ENCODE measurements around the gene RUNX2. TPM values are rescaled to one million over a fixed set of nuclear protein-coding genes. Genes with fewer than 3 reads are reported as not detected.

Gene RUNX2
- polyA plus RNA-seq, 1 donor from 2014 or later, result not detected

DNA sequence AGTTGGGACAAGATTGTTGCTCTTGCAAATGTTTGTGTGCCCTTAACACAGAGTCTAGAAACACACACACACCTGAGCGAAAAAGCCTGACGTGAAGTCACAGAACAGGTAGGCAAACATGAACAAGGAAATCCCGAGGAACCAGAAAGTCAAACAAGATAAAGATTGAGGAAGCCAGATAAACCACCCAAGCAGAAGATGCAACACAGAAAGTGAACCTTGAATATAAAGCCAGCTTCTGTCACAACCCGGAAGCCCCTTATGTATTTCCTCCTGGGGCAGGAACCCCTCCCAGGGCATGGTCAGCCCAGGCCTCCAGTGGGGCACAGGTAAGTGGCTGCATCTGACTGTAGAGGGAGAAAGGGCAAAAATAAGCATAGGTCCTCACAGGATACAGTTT, 207.8 kb downstream of the RUNX2 start:
- Histone ChIP-seq H3K4me3 (ENCODE audit: low read length) (no peak overlapping the region), H3K9me2 (ENCODE audit: insufficient read depth, low read length) (no peaks in the 10 kb centered on the region), H4K20me1 (ENCODE audit: insufficient read depth) (no peaks in the 10 kb centered on the region), H3K36me3 (ENCODE audit: insufficient read depth, low read length) (no peaks in the 10 kb centered on the region), H3K9me3 (ENCODE audit: low read length) (no peaks in the 10 kb centered on the region), H3K27ac (ENCODE audit: low read length) (no peak overlapping the region), H3K79me2 (replicated peaks; ENCODE audit: insufficient read depth, low read length) (no peaks in the 10 kb centered on the region), H3F3A (ENCODE audit: insufficient read depth, low read length, poor library complexity, severe bottlenecking) (no peaks in the 10 kb centered on the region), H3K27me3 (ENCODE audit: insufficient read depth, low read depth, low read length) (no peaks in the 10 kb centered on the region), H3K4me2 (ENCODE audit: low read length) (no peak overlapping the region), H3K9ac (ENCODE audit: low read length) (no peak overlapping the region), H2AFZ (ENCODE audit: low read depth, low read length) (no peak overlapping the region)
- TF ChIP-seq RAD21 (conservative IDR thresholded peaks at IDR 0.05), result no peak
- TF ChIP-seq TAF1 (IDR thresholded peaks at IDR 0.05; ENCODE audit: low read depth), result no peak
- TF ChIP-seq EZH2 (IDR thresholded peaks at IDR 0.05; ENCODE audit: borderline replicate concordance, insufficient read depth, low read length, poor library complexity, severe bottlenecking), result no peak
- TF ChIP-seq EP300 (conservative IDR thresholded peaks at IDR 0.05; ENCODE audit: poor library complexity, severe bottlenecking), result no peak
- TF ChIP-seq MXI1 (conservative IDR thresholded peaks at IDR 0.05; ENCODE audit: poor library complexity, severe bottlenecking), result no peak
- no peak for TF ChIP-seq POLR2AphosphoS5 (IDR thresholded peaks at IDR 0.05)
- TF ChIP-seq, protein P1, sequence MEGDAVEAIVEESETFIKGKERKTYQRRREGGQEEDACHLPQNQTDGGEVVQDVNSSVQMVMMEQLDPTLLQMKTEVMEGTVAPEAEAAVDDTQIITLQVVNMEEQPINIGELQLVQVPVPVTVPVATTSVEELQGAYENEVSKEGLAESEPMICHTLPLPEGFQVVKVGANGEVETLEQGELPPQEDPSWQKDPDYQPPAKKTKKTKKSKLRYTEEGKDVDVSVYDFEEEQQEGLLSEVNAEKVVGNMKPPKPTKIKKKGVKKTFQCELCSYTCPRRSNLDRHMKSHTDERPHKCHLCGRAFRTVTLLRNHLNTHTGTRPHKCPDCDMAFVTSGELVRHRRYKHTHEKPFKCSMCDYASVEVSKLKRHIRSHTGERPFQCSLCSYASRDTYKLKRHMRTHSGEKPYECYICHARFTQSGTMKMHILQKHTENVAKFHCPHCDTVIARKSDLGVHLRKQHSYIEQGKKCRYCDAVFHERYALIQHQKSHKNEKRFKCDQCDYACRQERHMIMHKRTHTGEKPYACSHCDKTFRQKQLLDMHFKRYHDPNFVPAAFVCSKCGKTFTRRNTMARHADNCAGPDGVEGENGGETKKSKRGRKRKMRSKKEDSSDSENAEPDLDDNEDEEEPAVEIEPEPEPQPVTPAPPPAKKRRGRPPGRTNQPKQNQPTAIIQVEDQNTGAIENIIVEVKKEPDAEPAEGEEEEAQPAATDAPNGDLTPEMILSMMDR (IDR thresholded peaks at IDR 0.05; ENCODE audit: poor library complexity, severe bottlenecking), result no peak
- TF ChIP-seq, protein P2, sequence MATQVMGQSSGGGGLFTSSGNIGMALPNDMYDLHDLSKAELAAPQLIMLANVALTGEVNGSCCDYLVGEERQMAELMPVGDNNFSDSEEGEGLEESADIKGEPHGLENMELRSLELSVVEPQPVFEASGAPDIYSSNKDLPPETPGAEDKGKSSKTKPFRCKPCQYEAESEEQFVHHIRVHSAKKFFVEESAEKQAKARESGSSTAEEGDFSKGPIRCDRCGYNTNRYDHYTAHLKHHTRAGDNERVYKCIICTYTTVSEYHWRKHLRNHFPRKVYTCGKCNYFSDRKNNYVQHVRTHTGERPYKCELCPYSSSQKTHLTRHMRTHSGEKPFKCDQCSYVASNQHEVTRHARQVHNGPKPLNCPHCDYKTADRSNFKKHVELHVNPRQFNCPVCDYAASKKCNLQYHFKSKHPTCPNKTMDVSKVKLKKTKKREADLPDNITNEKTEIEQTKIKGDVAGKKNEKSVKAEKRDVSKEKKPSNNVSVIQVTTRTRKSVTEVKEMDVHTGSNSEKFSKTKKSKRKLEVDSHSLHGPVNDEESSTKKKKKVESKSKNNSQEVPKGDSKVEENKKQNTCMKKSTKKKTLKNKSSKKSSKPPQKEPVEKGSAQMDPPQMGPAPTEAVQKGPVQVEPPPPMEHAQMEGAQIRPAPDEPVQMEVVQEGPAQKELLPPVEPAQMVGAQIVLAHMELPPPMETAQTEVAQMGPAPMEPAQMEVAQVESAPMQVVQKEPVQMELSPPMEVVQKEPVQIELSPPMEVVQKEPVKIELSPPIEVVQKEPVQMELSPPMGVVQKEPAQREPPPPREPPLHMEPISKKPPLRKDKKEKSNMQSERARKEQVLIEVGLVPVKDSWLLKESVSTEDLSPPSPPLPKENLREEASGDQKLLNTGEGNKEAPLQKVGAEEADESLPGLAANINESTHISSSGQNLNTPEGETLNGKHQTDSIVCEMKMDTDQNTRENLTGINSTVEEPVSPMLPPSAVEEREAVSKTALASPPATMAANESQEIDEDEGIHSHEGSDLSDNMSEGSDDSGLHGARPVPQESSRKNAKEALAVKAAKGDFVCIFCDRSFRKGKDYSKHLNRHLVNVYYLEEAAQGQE (IDR thresholded peaks at IDR 0.05; ENCODE audit: borderline replicate concordance), result no peak
- TF ChIP-seq SMC3 (conservative IDR thresholded peaks at IDR 0.05; ENCODE audit: poor library complexity), result no peak

DNA sequence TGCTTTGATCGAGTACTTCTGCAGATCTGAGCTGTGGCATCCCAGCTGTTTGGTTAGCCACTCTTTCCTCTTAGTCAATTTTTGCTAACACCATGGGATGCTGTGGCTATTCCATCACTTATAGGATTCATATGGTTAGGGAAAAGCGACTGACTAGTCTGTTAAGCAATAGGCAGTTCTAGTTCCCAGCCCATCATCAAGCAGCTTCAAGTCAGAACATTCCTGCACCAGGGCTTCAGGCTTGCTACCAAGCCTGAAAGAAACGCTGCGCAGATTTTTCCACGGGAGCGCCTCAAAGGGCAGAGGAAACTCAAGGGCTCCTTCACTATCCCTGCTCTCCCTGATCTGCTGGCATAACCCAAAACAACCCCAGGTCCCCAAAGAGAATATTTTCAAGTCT, 209.4 kb downstream of the RUNX2 start:
- Histone ChIP-seq H3K27me3 (ENCODE audit: insufficient read depth, low read depth, low read length) (no peaks in the 10 kb centered on the region), H3K27ac (ENCODE audit: low read length) (no peak overlapping the region), H2AFZ (ENCODE audit: low read depth, low read length) (no peak overlapping the region), H3K79me2 (replicated peaks; ENCODE audit: insufficient read depth, low read length) (no peaks in the 10 kb centered on the region), H3K4me2 (ENCODE audit: low read length) (no peak overlapping the region), H3K9me2 (ENCODE audit: insufficient read depth, low read length) (no peaks in the 10 kb centered on the region), H3F3A (ENCODE audit: insufficient read depth, low read length, poor library complexity, severe bottlenecking) (no peaks in the 10 kb centered on the region), H3K4me3 (ENCODE audit: low read length) (no peak overlapping the region), H3K9me3 (ENCODE audit: low read length) (no peaks in the 10 kb centered on the region), H3K9ac (ENCODE audit: low read length) (no peak overlapping the region), H3K36me3 (ENCODE audit: insufficient read depth, low read length) (no peaks in the 10 kb centered on the region), H4K20me1 (ENCODE audit: insufficient read depth) (no peaks in the 10 kb centered on the region)
- no peak for TF ChIP-seq POLR2AphosphoS5 (IDR thresholded peaks at IDR 0.05)
- TF ChIP-seq, protein P2 (IDR thresholded peaks at IDR 0.05; ENCODE audit: borderline replicate concordance), result no peak
- TF ChIP-seq, protein P1 (IDR thresholded peaks at IDR 0.05; ENCODE audit: poor library complexity, severe bottlenecking), result no peak
- TF ChIP-seq MXI1 (conservative IDR thresholded peaks at IDR 0.05; ENCODE audit: poor library complexity, severe bottlenecking), result no peak
- TF ChIP-seq TAF1 (IDR thresholded peaks at IDR 0.05; ENCODE audit: low read depth), result no peak
- TF ChIP-seq RAD21 (conservative IDR thresholded peaks at IDR 0.05), result no peak
- TF ChIP-seq EP300 (conservative IDR thresholded peaks at IDR 0.05; ENCODE audit: poor library complexity, severe bottlenecking), result no peak
- TF ChIP-seq SMC3 (conservative IDR thresholded peaks at IDR 0.05; ENCODE audit: poor library complexity), result no peak
- TF ChIP-seq EZH2 (IDR thresholded peaks at IDR 0.05; ENCODE audit: borderline replicate concordance, insufficient read depth, low read length, poor library complexity, severe bottlenecking), result no peak
